Neural cell (in vitro differentiated cells): ENCODE results near the gene CIAPIN1. TPM values are rescaled to one million over a fixed set of nuclear protein-coding genes. Genes with fewer than 3 reads are reported as not detected.

ENCODE experiments used
- H2AFZ ChIP-seq: fragments of 200-600, 300-800 bp; sonication (generic), shearing (Covaris generic); 2 replicates; pipeline ENCODE4 v1.6.0; 2014; ENCODE audit warnings: low read depth, mild to moderate bottlenecking, antibody characterized with exemption, low read length, moderate library complexity
- H3F3A ChIP-seq: fragments of 200-600 bp; shearing (Covaris generic); 2 replicates; pipeline ENCODE4 v1.6.1; 2016; ENCODE audit warnings: mild to moderate bottlenecking, moderate library complexity, mixed read lengths, antibody characterized with exemption, low read length; ENCODE audit not compliant: insufficient read depth, poor library complexity, severe bottlenecking
- H3K27ac ChIP-seq: fragments of 200-600, 300-800 bp; sonication (generic), shearing (Covaris generic); 2 replicates; pipeline ENCODE4 v1.5.1; 2014; ENCODE audit warnings: mild to moderate bottlenecking, low read length, moderate library complexity
- H3K27me3 ChIP-seq: fragments of 300-800, 200-600 bp; sonication (generic), shearing (Covaris generic); 2 replicates; pipeline ENCODE4 v1.6.0; 2014; ENCODE audit warnings: mild to moderate bottlenecking, low read depth, low read length, moderate library complexity; ENCODE audit not compliant: insufficient read depth
- H3K36me3 ChIP-seq: fragments of 300-800, 200-600 bp; sonication (generic), shearing (Covaris generic); 2 replicates; pipeline ENCODE4 v1.5.1; 2014; ENCODE audit warnings: mild to moderate bottlenecking, antibody characterized with exemption, low read length, moderate library complexity; ENCODE audit not compliant: insufficient read depth
- H3K4me2 ChIP-seq: fragments of 300-800, 200-600 bp; sonication (generic), shearing (Covaris generic); 2 replicates; pipeline ENCODE4 v1.6.0; 2014; ENCODE audit warnings: mild to moderate bottlenecking, low read length
- H3K4me3 ChIP-seq: fragments of 300-800, 200-600 bp; sonication (generic), shearing (Covaris generic); 2 replicates; pipeline ENCODE4 v1.5.1; 2014; ENCODE audit warnings: mild to moderate bottlenecking, low read length, moderate library complexity
- H3K79me2 ChIP-seq: fragments of 200-600 bp; shearing (Covaris generic); replicated peaks from 2 replicates; pipeline ENCODE4 v1.6.0; 2014; ENCODE audit warnings: mild to moderate bottlenecking, low read length, moderate library complexity; ENCODE audit not compliant: insufficient read depth
- H3K9ac ChIP-seq: fragments of 300-800, 200-600 bp; sonication (generic), shearing (Covaris generic); 2 replicates; pipeline ENCODE4 v1.6.1; 2016; ENCODE audit warnings: mild to moderate bottlenecking, low read length, mixed read lengths
- H3K9me2 ChIP-seq: fragments of 200-600 bp; shearing (Covaris generic); 2 replicates; pipeline ENCODE4 v1.6.1; 2016; ENCODE audit warnings: mild to moderate bottlenecking, low read length, mixed read lengths; ENCODE audit not compliant: insufficient read depth
- H3K9me3 ChIP-seq: fragments of 200-600, 300-800 bp; sonication (generic), shearing (Covaris generic); 2 replicates; pipeline ENCODE4 v1.6.1; 2016; ENCODE audit warnings: mild to moderate bottlenecking, mixed run types, low read length, moderate library complexity, mixed read lengths
- H4K20me1 ChIP-seq: fragments of 200-600 bp; shearing (Covaris generic); 2 replicates; pipeline ENCODE4 v1.6.1; 2016; ENCODE audit warnings: mild to moderate bottlenecking, mixed run types; ENCODE audit not compliant: insufficient read depth
- EP300 ChIP-seq: fragments of 450-650 bp; conservative IDR thresholded peaks from 2 replicates; pipeline ENCODE4 v1.6.1; 2014; ENCODE audit warnings: antibody characterized with exemption, mild to moderate bottlenecking, moderate library complexity; ENCODE audit not compliant: poor library complexity, severe bottlenecking
- EZH2 ChIP-seq: fragments of 200-600, 300-800 bp; shearing (Covaris generic), sonication (generic); IDR thresholded peaks from 2 replicates; pipeline ENCODE4 v1.6.1; 2014; ENCODE audit warnings: antibody characterized with exemption, low read length, borderline replicate concordance, mild to moderate bottlenecking; ENCODE audit not compliant: insufficient read depth, poor library complexity, severe bottlenecking
- MXI1 ChIP-seq: fragments of 450-650 bp; conservative IDR thresholded peaks from 2 replicates; pipeline ENCODE4 v1.6.1; 2014; ENCODE audit warnings: antibody characterized with exemption, mild to moderate bottlenecking; ENCODE audit not compliant: poor library complexity, severe bottlenecking
- POLR2AphosphoS5 ChIP-seq: IDR thresholded peaks from 2 replicates; pipeline ENCODE4 v1.6.1; 2012
- RAD21 ChIP-seq: fragments of 450-650 bp; conservative IDR thresholded peaks from 2 replicates; pipeline ENCODE4 v1.6.1; 2014; ENCODE audit warnings: antibody characterized with exemption, mild to moderate bottlenecking, moderate library complexity
- SMC3 ChIP-seq: fragments of 450-650 bp; conservative IDR thresholded peaks from 2 replicates; pipeline ENCODE4 v1.6.1; 2014; ENCODE audit warnings: antibody characterized with exemption, mild to moderate bottlenecking, moderate library complexity; ENCODE audit not compliant: poor library complexity
- TAF1 ChIP-seq: IDR thresholded peaks from 2 replicates; pipeline ENCODE4 v1.6.1; 2012; ENCODE audit warnings: low read depth
- polyA plus RNA-seq: library from polyadenylated mRNA; depleted of rRNA; stranded (reverse); fragments of >200 nt; gene quantifications from 2 replicates; pipeline ENCODE4 v1.2.3, GENCODE V29; 2014
- TF ChIP-seq, protein P1 (sequence below): fragments of 450-650 bp; IDR thresholded peaks from 2 replicates; pipeline ENCODE4 v1.5.1; 2014; ENCODE audit warnings: antibody characterized with exemption, mild to moderate bottlenecking, moderate library complexity; ENCODE audit not compliant: poor library complexity, severe bottlenecking
- TF ChIP-seq, protein P2 (sequence below): IDR thresholded peaks from 2 replicates; pipeline ENCODE4 v1.6.1; 2012; ENCODE audit warnings: borderline replicate concordance

The CIAPIN1 gene
- polyA plus RNA-seq, 1 donor from 2014 or later: 117 TPM

DNA sequence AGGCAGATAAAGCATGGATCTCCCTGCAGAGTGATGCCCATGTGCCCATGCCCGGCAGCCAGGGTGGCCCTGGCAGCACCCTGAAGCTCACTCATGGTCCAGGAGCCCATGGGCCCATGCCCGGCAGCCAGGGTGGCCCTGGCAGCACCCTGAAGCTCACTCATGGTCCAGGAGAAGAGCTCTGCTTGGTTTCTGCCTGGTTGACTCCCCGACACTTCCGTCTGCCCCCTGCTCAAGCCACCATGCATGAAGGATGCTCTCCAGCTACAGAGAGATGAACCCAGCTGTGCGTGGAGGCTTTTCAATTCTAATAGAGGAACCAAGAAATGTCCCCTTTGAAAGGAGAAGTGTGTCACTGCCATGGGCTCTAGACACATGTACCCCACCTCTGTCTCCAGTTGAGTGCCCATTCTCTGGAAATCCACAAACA is 33.9 kb downstream of the CIAPIN1 start:
- no peak overlapping the region for H3K27ac ChIP-seq
- no peak overlapping the region for H3K4me3 ChIP-seq
- no peaks in the 10 kb centered on the region for H4K20me1 ChIP-seq
- no peaks in the 10 kb centered on the region for H3K79me2 ChIP-seq
- TF ChIP-seq POLR2AphosphoS5: no peak
- H3K9me2 ChIP-seq: no peaks in the 10 kb centered on the region
- no peaks in the 10 kb centered on the region for H3K9me3 ChIP-seq
- H3K36me3 ChIP-seq: no peaks in the 10 kb centered on the region
- H3K4me2 ChIP-seq: no peak overlapping the region
- no peaks in the 10 kb centered on the region for H3F3A ChIP-seq
- H3K9ac ChIP-seq: no peak overlapping the region
- no peak overlapping the region for H2AFZ ChIP-seq
- H3K27me3 ChIP-seq: no peaks in the 10 kb centered on the region

DNA sequence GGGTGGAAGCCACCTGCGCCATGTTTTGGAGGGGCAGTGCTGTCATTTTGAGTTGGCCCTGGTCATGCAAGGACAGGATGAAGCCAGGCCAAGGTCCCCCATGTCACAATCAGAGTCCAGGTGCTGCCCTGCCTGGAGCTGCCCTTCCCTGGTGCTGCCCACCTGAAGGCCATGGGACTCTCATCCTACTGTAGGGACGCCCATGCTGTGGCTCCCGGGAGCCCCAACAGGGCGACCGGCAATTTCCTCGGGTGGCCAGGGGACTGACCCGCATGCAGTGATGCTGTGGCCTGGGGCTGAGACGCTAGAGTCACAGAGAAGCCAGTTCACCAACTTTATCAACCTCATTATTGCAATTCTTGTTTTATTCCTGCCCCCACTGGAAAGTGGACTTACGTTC is 34.6 kb downstream of the CIAPIN1 start:
- H3K4me3 ChIP-seq: no peak overlapping the region
- no peaks in the 10 kb centered on the region for H3F3A ChIP-seq
- no peak overlapping the region for H3K9ac ChIP-seq
- no peaks in the 10 kb centered on the region for H3K9me3 ChIP-seq
- H3K9me2 ChIP-seq: no peaks in the 10 kb centered on the region
- no peak overlapping the region for H2AFZ ChIP-seq
- no peaks in the 10 kb centered on the region for H4K20me1 ChIP-seq
- H3K36me3 ChIP-seq: no peaks in the 10 kb centered on the region
- H3K4me2 ChIP-seq: no peak overlapping the region
- no peak overlapping the region for H3K27ac ChIP-seq
- H3K27me3 ChIP-seq: no peaks in the 10 kb centered on the region
- no peaks in the 10 kb centered on the region for H3K79me2 ChIP-seq
- TF ChIP-seq TAF1 (no peak), SMC3 (no peak), MXI1 (no peak), EZH2 (no peak), POLR2AphosphoS5 (no peak), RAD21 (no peak), EP300 (no peak)
- TF ChIP-seq, protein P1, sequence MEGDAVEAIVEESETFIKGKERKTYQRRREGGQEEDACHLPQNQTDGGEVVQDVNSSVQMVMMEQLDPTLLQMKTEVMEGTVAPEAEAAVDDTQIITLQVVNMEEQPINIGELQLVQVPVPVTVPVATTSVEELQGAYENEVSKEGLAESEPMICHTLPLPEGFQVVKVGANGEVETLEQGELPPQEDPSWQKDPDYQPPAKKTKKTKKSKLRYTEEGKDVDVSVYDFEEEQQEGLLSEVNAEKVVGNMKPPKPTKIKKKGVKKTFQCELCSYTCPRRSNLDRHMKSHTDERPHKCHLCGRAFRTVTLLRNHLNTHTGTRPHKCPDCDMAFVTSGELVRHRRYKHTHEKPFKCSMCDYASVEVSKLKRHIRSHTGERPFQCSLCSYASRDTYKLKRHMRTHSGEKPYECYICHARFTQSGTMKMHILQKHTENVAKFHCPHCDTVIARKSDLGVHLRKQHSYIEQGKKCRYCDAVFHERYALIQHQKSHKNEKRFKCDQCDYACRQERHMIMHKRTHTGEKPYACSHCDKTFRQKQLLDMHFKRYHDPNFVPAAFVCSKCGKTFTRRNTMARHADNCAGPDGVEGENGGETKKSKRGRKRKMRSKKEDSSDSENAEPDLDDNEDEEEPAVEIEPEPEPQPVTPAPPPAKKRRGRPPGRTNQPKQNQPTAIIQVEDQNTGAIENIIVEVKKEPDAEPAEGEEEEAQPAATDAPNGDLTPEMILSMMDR: no peak
- TF ChIP-seq, protein P2, sequence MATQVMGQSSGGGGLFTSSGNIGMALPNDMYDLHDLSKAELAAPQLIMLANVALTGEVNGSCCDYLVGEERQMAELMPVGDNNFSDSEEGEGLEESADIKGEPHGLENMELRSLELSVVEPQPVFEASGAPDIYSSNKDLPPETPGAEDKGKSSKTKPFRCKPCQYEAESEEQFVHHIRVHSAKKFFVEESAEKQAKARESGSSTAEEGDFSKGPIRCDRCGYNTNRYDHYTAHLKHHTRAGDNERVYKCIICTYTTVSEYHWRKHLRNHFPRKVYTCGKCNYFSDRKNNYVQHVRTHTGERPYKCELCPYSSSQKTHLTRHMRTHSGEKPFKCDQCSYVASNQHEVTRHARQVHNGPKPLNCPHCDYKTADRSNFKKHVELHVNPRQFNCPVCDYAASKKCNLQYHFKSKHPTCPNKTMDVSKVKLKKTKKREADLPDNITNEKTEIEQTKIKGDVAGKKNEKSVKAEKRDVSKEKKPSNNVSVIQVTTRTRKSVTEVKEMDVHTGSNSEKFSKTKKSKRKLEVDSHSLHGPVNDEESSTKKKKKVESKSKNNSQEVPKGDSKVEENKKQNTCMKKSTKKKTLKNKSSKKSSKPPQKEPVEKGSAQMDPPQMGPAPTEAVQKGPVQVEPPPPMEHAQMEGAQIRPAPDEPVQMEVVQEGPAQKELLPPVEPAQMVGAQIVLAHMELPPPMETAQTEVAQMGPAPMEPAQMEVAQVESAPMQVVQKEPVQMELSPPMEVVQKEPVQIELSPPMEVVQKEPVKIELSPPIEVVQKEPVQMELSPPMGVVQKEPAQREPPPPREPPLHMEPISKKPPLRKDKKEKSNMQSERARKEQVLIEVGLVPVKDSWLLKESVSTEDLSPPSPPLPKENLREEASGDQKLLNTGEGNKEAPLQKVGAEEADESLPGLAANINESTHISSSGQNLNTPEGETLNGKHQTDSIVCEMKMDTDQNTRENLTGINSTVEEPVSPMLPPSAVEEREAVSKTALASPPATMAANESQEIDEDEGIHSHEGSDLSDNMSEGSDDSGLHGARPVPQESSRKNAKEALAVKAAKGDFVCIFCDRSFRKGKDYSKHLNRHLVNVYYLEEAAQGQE: no peak

DNA sequence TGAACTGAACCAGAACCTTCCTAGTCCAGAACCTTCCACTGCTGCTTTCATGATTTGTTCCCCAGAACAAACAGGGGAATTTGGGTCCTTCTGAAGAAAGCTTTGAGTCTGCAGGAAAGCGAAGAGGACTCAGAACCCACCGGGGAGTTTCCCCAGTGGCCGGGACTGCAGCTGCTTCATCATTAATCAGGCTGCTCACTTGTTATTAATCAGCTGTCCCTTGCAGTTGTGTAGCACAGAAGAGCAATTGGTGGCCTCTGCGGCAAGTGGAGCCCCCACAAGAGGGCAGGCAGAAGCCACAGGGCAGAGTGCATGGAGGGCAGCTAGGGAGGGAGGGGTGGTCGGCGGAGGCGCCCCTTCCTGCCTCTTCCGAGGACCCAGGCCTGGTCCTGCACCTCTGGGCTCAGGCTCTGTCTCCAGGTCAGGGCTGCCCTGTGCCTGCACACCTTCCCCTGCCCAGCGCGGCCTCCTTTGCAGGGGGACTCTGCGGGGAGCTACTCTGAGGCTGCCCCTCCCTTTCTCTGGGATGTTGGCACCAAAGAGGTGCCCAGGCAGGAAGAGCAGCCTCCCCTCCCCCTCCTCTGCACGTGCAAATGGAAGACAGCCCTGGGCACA is 35.7 kb downstream of the CIAPIN1 start:
- Histone ChIP-seq H3K27me3 (no peaks in the 10 kb centered on the region), H3K27ac (no peak overlapping the region), H3K9me3 (no peaks in the 10 kb centered on the region), H3K36me3 (no peaks in the 10 kb centered on the region), H2AFZ (no peak overlapping the region), H3K79me2 (no peaks in the 10 kb centered on the region), H4K20me1 (no peaks in the 10 kb centered on the region), H3K4me3 (no peak overlapping the region), H3K4me2 (no peak overlapping the region), H3K9me2 (no peaks in the 10 kb centered on the region), H3F3A (no peaks in the 10 kb centered on the region), H3K9ac (no peak overlapping the region)
- TF ChIP-seq, protein P1: no peak
- TF ChIP-seq EP300: no peak
- TF ChIP-seq SMC3: no peak
- no peak for TF ChIP-seq MXI1
- no peak for TF ChIP-seq TAF1
- TF ChIP-seq, protein P2: no peak
- no peak for TF ChIP-seq POLR2AphosphoS5
- no peak for TF ChIP-seq RAD21
- no peak for TF ChIP-seq EZH2
